Hepatocyte (in vitro differentiated cells): ENCODE results near the gene MSI2. TPM values are rescaled to one million over a fixed set of nuclear protein-coding genes. Genes with fewer than 3 reads are reported as not detected.

Source experiments
- DNase-seq: peaks from one replicate; pipeline ENCODE4 v3.0.0-alpha.2; 2016; ENCODE audit warnings: low spot score
- H2AFZ ChIP-seq: fragments of 200-600 bp; sonication (generic); 2 replicates; pipeline ENCODE4 v1.6.0; 2016; ENCODE audit warnings: antibody characterized with exemption, mild to moderate bottlenecking
- H3K27ac ChIP-seq: fragments of 200-600 bp; sonication (generic); 2 replicates; pipeline ENCODE4 v1.5.1; 2016; ENCODE audit warnings: mild to moderate bottlenecking
- H3K27me3 ChIP-seq: fragments of 200-600 bp; sonication (generic); 2 replicates; pipeline ENCODE4 v1.6.1; 2016
- H3K36me3 ChIP-seq: fragments of 200-600 bp; sonication (generic); replicated peaks from 2 replicates; pipeline ENCODE4 v1.5.1; 2016; ENCODE audit warnings: low read depth; ENCODE audit not compliant: insufficient read depth
- H3K4me1 ChIP-seq: fragments of 200-600 bp; sonication (generic); 2 replicates; pipeline ENCODE4 v1.5.1; 2016; ENCODE audit warnings: mild to moderate bottlenecking, moderate library complexity; ENCODE audit not compliant: insufficient read depth
- H3K4me2 ChIP-seq: fragments of 200-600 bp; sonication (generic); 2 replicates; pipeline ENCODE4 v1.6.0; 2016
- H3K4me3 ChIP-seq: fragments of 200-600 bp; sonication (generic); 2 replicates; pipeline ENCODE4 v1.5.1; 2016; ENCODE audit warnings: mild to moderate bottlenecking
- H3K79me2 ChIP-seq: fragments of 200-600 bp; sonication (generic); 2 replicates; pipeline ENCODE4 v1.6.0; 2017; ENCODE audit warnings: mild to moderate bottlenecking
- H3K9me2 ChIP-seq: fragments of 200-600 bp; sonication (generic); replicated peaks from 2 replicates; pipeline ENCODE4 v1.6.0; 2017; ENCODE audit warnings: mild to moderate bottlenecking; ENCODE audit not compliant: insufficient read depth
- H3K9me3 ChIP-seq: fragments of 200-600 bp; sonication (generic); 2 replicates; pipeline ENCODE4 v1.5.1; 2016; ENCODE audit warnings: low read depth, mild to moderate bottlenecking
- H4K20me1 ChIP-seq: fragments of 200-600 bp; sonication (generic); 2 replicates; pipeline ENCODE4 v1.6.0; 2016; ENCODE audit warnings: mild to moderate bottlenecking; ENCODE audit not compliant: insufficient read depth, poor library complexity, severe bottlenecking
- CTCF ChIP-seq: fragments of 200-600 bp; sonication (generic); IDR thresholded peaks from 2 replicates; pipeline ENCODE4 v1.5.1; 2016; ENCODE audit warnings: antibody characterized with exemption, mild to moderate bottlenecking; ENCODE audit not compliant: poor library complexity
- EZH2 ChIP-seq: fragments of 200-600 bp; sonication (generic); IDR thresholded peaks from 2 replicates; pipeline ENCODE4 v1.6.1; 2016; ENCODE audit warnings: antibody characterized with exemption, mild to moderate bottlenecking, borderline replicate concordance
- EZH2phosphoT487 ChIP-seq: fragments of 200-600 bp; sonication (generic); IDR thresholded peaks from one replicate; pipeline ENCODE4 v1.6.1; 2018; ENCODE audit warnings: antibody characterized with exemption, mild to moderate bottlenecking, low read depth, moderate library complexity; ENCODE audit not compliant: unreplicated experiment, severe bottlenecking
- WGBS: methylation state at CpG from one replicate; pipeline ENCODE4 v1.1.6; 2016; ENCODE audit warnings: low lambda C conversion rate; ENCODE audit errors: missing lambda C conversion rate; 5-methylcytosine and 5-hydroxymethylcytosine counted together
- polyA plus RNA-seq: library from polyadenylated mRNA; unstranded; fragments of >200 nt; fragmentation: Nextera tagmentation; extraction: Ambion mirVana; gene quantifications from 2 replicates; pipeline ENCODE4 v1.2.1, GENCODE V29; 2016
- total RNA-seq: library from RNA; depleted of rRNA; stranded (reverse); fragments of >200 nt; gene quantifications from 2 replicates; pipeline ENCODE4 v1.2.3, GENCODE V29; 2014

Gene MSI2
- total and polyA plus RNA-seq, 2 experiments from 2014 or later, result 16.1 to 60.6 TPM

DNA sequence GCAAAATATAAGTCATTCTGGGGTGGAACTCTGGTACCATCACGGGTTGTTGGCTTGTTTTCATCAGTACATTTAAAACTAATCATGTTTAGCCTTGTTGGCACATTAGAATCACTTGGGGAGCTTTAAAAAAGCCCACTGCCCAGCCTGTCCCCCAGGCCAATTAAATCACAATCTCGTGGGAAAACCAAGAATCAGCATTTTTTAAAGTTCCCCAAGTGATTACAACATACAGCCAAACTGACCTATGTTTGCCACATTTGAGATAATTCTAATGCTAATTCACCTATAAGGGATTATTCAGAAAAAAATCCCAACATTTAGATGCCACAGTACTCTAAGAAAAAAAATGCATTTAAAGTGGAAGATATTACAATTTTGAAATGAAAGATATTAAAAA, 8.4 kb upstream of the MSI2 start:
- Histone ChIP-seq H3K4me2 (no peak overlapping the region), H3K79me2 (no peaks in the 10 kb centered on the region), H3K27ac (no peak overlapping the region), H3K4me3 (no peak overlapping the region), H3K36me3 (no peaks in the 10 kb centered on the region), H4K20me1 (no peaks in the 10 kb centered on the region), H2AFZ (no peak overlapping the region), H3K9me3 (no peaks in the 10 kb centered on the region), H3K27me3 (no peaks in the 10 kb centered on the region), H3K4me1 (no peaks in the 10 kb centered on the region), H3K9me2 (no peaks in the 10 kb centered on the region)
- DNase-seq, result no peak
- TF ChIP-seq CTCF (no peak), EZH2phosphoT487 (no peak), EZH2 (no peak)
- WGBS, result 81% methylated on average over 2 of the region's 2 CpGs

DNA sequence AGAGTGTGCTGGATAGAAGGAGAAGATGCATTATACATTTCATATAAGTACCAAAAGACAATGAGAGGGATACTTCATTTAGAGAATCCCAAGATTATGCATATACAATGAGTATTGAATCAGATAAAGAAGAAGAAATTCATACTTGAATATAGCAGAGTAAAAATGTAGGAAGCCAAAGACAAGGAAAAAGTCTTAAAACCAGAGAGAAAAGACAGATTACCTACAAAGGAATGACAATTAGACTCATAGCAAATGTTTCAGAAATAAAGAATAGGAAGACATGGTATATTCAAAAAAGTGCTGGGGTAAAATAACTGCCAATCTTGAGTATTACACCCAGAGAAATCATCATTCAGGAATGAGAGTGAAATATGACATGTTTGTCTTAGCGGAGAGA, 6.8 kb upstream of the MSI2 start:
- Histone ChIP-seq H3K4me1 (no peaks in the 10 kb centered on the region), H3K27me3 (no peaks in the 10 kb centered on the region), H3K36me3 (no peaks in the 10 kb centered on the region), H3K4me3 (no peak overlapping the region), H3K79me2 (no peaks in the 10 kb centered on the region), H3K4me2 (no peak overlapping the region), H2AFZ (no peak overlapping the region), H4K20me1 (no peaks in the 10 kb centered on the region), H3K27ac (no peak overlapping the region), H3K9me3 (no peaks in the 10 kb centered on the region), H3K9me2 (no peaks in the 10 kb centered on the region)
- no peak for DNase-seq
- 97% methylated on average over 1 of the region's 1 CpG for WGBS
- TF ChIP-seq EZH2phosphoT487 (no peak), CTCF (no peak), EZH2 (no peak)

GRCh38 chr17:57251211-57251787, 5.0 kb upstream of the MSI2 start:
- Histone ChIP-seq H3K4me3 (no peak overlapping the region), H3K9me2 (no peaks in the 10 kb centered on the region), H3K4me1 (no peaks in the 10 kb centered on the region), H4K20me1 (no peaks in the 10 kb centered on the region), H2AFZ (no peak overlapping the region), H3K36me3 (no peaks in the 10 kb centered on the region), H3K27me3 (no peaks in the 10 kb centered on the region), H3K9me3 (no peaks in the 10 kb centered on the region), H3K4me2 (no peak overlapping the region), H3K27ac (no peak overlapping the region), H3K79me2 (no peaks in the 10 kb centered on the region)
- DNase-seq, result no peak
- no peak for TF ChIP-seq EZH2phosphoT487
- TF ChIP-seq EZH2, result no peak
- TF ChIP-seq CTCF, result no peak
- 97% methylated on average over 1 of the region's 1 CpG for WGBS
